Hepatocyte (in vitro differentiated cells): ENCODE data around the gene ABCA13. TPM values are rescaled to one million over a fixed set of nuclear protein-coding genes. Genes with fewer than 3 reads are reported as not detected.

Experiments
- DNase-seq: peaks from one replicate; pipeline ENCODE4 v3.0.0-alpha.2; 2016; ENCODE audit warnings: low spot score
- H2AFZ ChIP-seq: fragments of 200-600 bp; sonication (generic); 2 replicates; pipeline ENCODE4 v1.6.0; 2016; ENCODE audit warnings: antibody characterized with exemption, mild to moderate bottlenecking
- H3K27ac ChIP-seq: fragments of 200-600 bp; sonication (generic); 2 replicates; pipeline ENCODE4 v1.5.1; 2016; ENCODE audit warnings: mild to moderate bottlenecking
- H3K27me3 ChIP-seq: fragments of 200-600 bp; sonication (generic); 2 replicates; pipeline ENCODE4 v1.6.1; 2016
- H3K36me3 ChIP-seq: fragments of 200-600 bp; sonication (generic); replicated peaks from 2 replicates; pipeline ENCODE4 v1.5.1; 2016; ENCODE audit warnings: low read depth; ENCODE audit not compliant: insufficient read depth
- H3K4me1 ChIP-seq: fragments of 200-600 bp; sonication (generic); 2 replicates; pipeline ENCODE4 v1.5.1; 2016; ENCODE audit warnings: mild to moderate bottlenecking, moderate library complexity; ENCODE audit not compliant: insufficient read depth
- H3K4me2 ChIP-seq: fragments of 200-600 bp; sonication (generic); 2 replicates; pipeline ENCODE4 v1.6.0; 2016
- H3K4me3 ChIP-seq: fragments of 200-600 bp; sonication (generic); 2 replicates; pipeline ENCODE4 v1.5.1; 2016; ENCODE audit warnings: mild to moderate bottlenecking
- H3K79me2 ChIP-seq: fragments of 200-600 bp; sonication (generic); 2 replicates; pipeline ENCODE4 v1.6.0; 2017; ENCODE audit warnings: mild to moderate bottlenecking
- H3K9me2 ChIP-seq: fragments of 200-600 bp; sonication (generic); replicated peaks from 2 replicates; pipeline ENCODE4 v1.6.0; 2017; ENCODE audit warnings: mild to moderate bottlenecking; ENCODE audit not compliant: insufficient read depth
- H3K9me3 ChIP-seq: fragments of 200-600 bp; sonication (generic); 2 replicates; pipeline ENCODE4 v1.5.1; 2016; ENCODE audit warnings: low read depth, mild to moderate bottlenecking
- H4K20me1 ChIP-seq: fragments of 200-600 bp; sonication (generic); 2 replicates; pipeline ENCODE4 v1.6.0; 2016; ENCODE audit warnings: mild to moderate bottlenecking; ENCODE audit not compliant: insufficient read depth, poor library complexity, severe bottlenecking
- CTCF ChIP-seq: fragments of 200-600 bp; sonication (generic); IDR thresholded peaks from 2 replicates; pipeline ENCODE4 v1.5.1; 2016; ENCODE audit warnings: antibody characterized with exemption, mild to moderate bottlenecking; ENCODE audit not compliant: poor library complexity
- EZH2 ChIP-seq: fragments of 200-600 bp; sonication (generic); IDR thresholded peaks from 2 replicates; pipeline ENCODE4 v1.6.1; 2016; ENCODE audit warnings: antibody characterized with exemption, mild to moderate bottlenecking, borderline replicate concordance
- EZH2phosphoT487 ChIP-seq: fragments of 200-600 bp; sonication (generic); IDR thresholded peaks from one replicate; pipeline ENCODE4 v1.6.1; 2018; ENCODE audit warnings: antibody characterized with exemption, mild to moderate bottlenecking, low read depth, moderate library complexity; ENCODE audit not compliant: unreplicated experiment, severe bottlenecking
- WGBS: methylation state at CpG from one replicate; pipeline ENCODE4 v1.1.6; 2016; ENCODE audit warnings: low lambda C conversion rate; ENCODE audit errors: missing lambda C conversion rate; 5-methylcytosine and 5-hydroxymethylcytosine counted together
- polyA plus RNA-seq: library from polyadenylated mRNA; unstranded; fragments of >200 nt; fragmentation: Nextera tagmentation; extraction: Ambion mirVana; gene quantifications from 2 replicates; pipeline ENCODE4 v1.2.1, GENCODE V29; 2016
- total RNA-seq: library from RNA; depleted of rRNA; stranded (reverse); fragments of >200 nt; gene quantifications from 2 replicates; pipeline ENCODE4 v1.2.3, GENCODE V29; 2014

Gene ABCA13
- total and polyA plus RNA-seq, 2 experiments from 2014 or later: 0.57 to 2.0 TPM

- WGBS: 64% methylated on average over 12 of the region's 12 CpGs
- Histone ChIP-seq H3K36me3 (no peaks in the 10 kb centered on the region), H3K79me2 (no peaks in the 10 kb centered on the region), H3K4me2 (no peak overlapping the region), H3K9me3 (no peaks in the 10 kb centered on the region), H2AFZ (no peak overlapping the region), H3K27ac (no peak overlapping the region), H3K27me3 (no peaks in the 10 kb centered on the region), H3K9me2 (no peaks in the 10 kb centered on the region), H4K20me1 (no peaks in the 10 kb centered on the region), H3K4me1 (no peaks in the 10 kb centered on the region), H3K4me3 (no peak overlapping the region)
- DNase-seq: no peak
- TF ChIP-seq EZH2phosphoT487: no peak
- no peak for TF ChIP-seq CTCF
- no peak for TF ChIP-seq EZH2
These were observed 339.8 kb downstream of the ABCA13 start for GRCh38 chr7:48511080-48511479.

GRCh38 chr7:48512892-48513291 lies 341.6 kb downstream of the ABCA13 start:
- DNase-seq: no peak
- TF ChIP-seq EZH2 (no peak), EZH2phosphoT487 (no peak), CTCF (no peak)
- Histone ChIP-seq H3K4me2 (no peak overlapping the region), H4K20me1 (no peaks in the 10 kb centered on the region), H3K4me1 (no peaks in the 10 kb centered on the region), H2AFZ (no peak overlapping the region), H3K4me3 (no peak overlapping the region), H3K79me2 (no peaks in the 10 kb centered on the region), H3K27ac (no peak overlapping the region), H3K9me2 (no peaks in the 10 kb centered on the region), H3K9me3 (no peaks in the 10 kb centered on the region), H3K27me3 (no peaks in the 10 kb centered on the region), H3K36me3 (no peaks in the 10 kb centered on the region)
- 40% methylated on average over 6 of the region's 6 CpGs for WGBS

- DNase-seq: no peak
- Histone ChIP-seq H4K20me1 (no peaks in the 10 kb centered on the region), H3K27me3 (no peaks in the 10 kb centered on the region), H3K36me3 (no peaks in the 10 kb centered on the region), H3K9me2 (no peaks in the 10 kb centered on the region), H3K4me3 (no peak overlapping the region), H3K27ac (no peak overlapping the region), H3K9me3 (no peaks in the 10 kb centered on the region), H3K79me2 (no peaks in the 10 kb centered on the region), H2AFZ (no peak overlapping the region), H3K4me2 (no peak overlapping the region), H3K4me1 (no peaks in the 10 kb centered on the region)
- TF ChIP-seq CTCF: no peak
- 90% methylated on average over 3 of the region's 3 CpGs for WGBS
These were observed 343.9 kb downstream of the ABCA13 start for GRCh38 chr7:48515171-48515570.

- WGBS: 58% methylated on average over 2 of the region's 2 CpGs
- H3K9me3 ChIP-seq: no peaks in the 10 kb centered on the region
- no peaks in the 10 kb centered on the region for H3K9me2 ChIP-seq
- no peaks in the 10 kb centered on the region for H3K27me3 ChIP-seq
- H4K20me1 ChIP-seq: no peaks in the 10 kb centered on the region
- H2AFZ ChIP-seq: no peak overlapping the region
- H3K27ac ChIP-seq: no peak overlapping the region
- no peak for TF ChIP-seq EZH2phosphoT487
- no peak for TF ChIP-seq CTCF
- no peak for TF ChIP-seq EZH2
- no peak overlapping the region for H3K4me3 ChIP-seq
- no peaks in the 10 kb centered on the region for H3K36me3 ChIP-seq
- no peak overlapping the region for H3K4me2 ChIP-seq
- no peak for DNase-seq
- no peaks in the 10 kb centered on the region for H3K79me2 ChIP-seq
- no peaks in the 10 kb centered on the region for H3K4me1 ChIP-seq
These were observed 346.8 kb downstream of the ABCA13 start for GRCh38 chr7:48518092-48518491.
